Endothelial cell of umbilical vein (primary cell): ENCODE measurements around the gene SLC9A9. TPM values are rescaled to one million over a fixed set of nuclear protein-coding genes. Genes with fewer than 3 reads are reported as not detected.

Source experiments
- BruUV-seq: library from RNA; stranded (reverse); fragments of 400-500 nt; replicated peaks from 2 replicates; lab custom pipeline; 2021; lab: Mats Ljungman, UMichigan
- CTCF ChIA-PET: fragments of 300-600, 350-600 bp; sonication (Branson Sonifier 250); formaldehyde crosslinking; loops from one replicate; lab custom pipeline; 2021; ENCODE audit warnings: antibody characterized with exemption, inconsistent platforms; lab: Charles Lee
- POLR2A ChIA-PET: fragments of 300-600, 350-600 bp; sonication (Branson Sonifier 250); formaldehyde crosslinking; loops from one replicate; lab custom pipeline; 2021; ENCODE audit warnings: antibody characterized with exemption, inconsistent platforms; lab: Charles Lee
- DNase-seq: peaks from one replicate; pipeline ENCODE4 v3.0.0-alpha.2; 2011; ENCODE audit warnings: low read depth, low spot score
- FAIRE-seq: peaks from 2 replicates; lab custom pipeline; 2011; peaks lifted over from hg19 to GRCh38; lab: Jason Lieb, UNC
- H2AFZ ChIP-seq: 2 replicates; pipeline ENCODE4 v1.6.0; 2012; ENCODE audit warnings: low read depth, low read length, control low read depth, inconsistent platforms
- H3K27ac ChIP-seq: 2 replicates; pipeline ENCODE4 v1.5.1; 2011; ENCODE audit warnings: low read depth, mild to moderate bottlenecking, control low read depth, low read length, moderate library complexity; ENCODE audit not compliant: insufficient read depth
- H3K27me3 ChIP-seq, 2 experiments: 2 replicates each; pipeline versions ENCODE4 v1.6.0 to v1.6.1; 2011; ENCODE audit warnings: low read length in 2 of 2, mixed read lengths in 1 of 2; ENCODE audit not compliant: control insufficient read depth in 2 of 2, insufficient read depth in 2 of 2
- H3K36me3 ChIP-seq, 2 experiments: 2 replicates in 1 of 2; 3 replicates in 1 of 2; pipeline ENCODE4 v1.5.1; 2011; ENCODE audit warnings: low read length in 2 of 2, mild to moderate bottlenecking in 1 of 2, moderate library complexity in 1 of 2; ENCODE audit not compliant: control insufficient read depth in 2 of 2, insufficient read depth in 2 of 2; ENCODE audit errors: extremely low read depth in 1 of 2
- H3K4me1 ChIP-seq: 3 replicates; pipeline ENCODE4 v1.5.1; 2011; ENCODE audit warnings: mild to moderate bottlenecking, low read length; ENCODE audit not compliant: control insufficient read depth, insufficient read depth; ENCODE audit errors: extremely low read depth
- H3K4me2 ChIP-seq: 2 replicates; pipeline ENCODE4 v1.6.1; 2011; ENCODE audit warnings: low read length, control low read depth, mixed read lengths; ENCODE audit not compliant: insufficient read depth
- H3K4me3 ChIP-seq, 3 experiments: fragments of 200-600 bp in 1 of 3; sonication (generic), shearing (Covaris generic) in 1 of 3; replicated peaks in 1 of 3; 2 replicates each; pipeline ENCODE4 v1.5.1; 2011 to 2016; ENCODE audit warnings: control low read depth in 3 of 3, low read length in 3 of 3, mild to moderate bottlenecking in 2 of 3, inconsistent platforms in 1 of 3, low read depth in 1 of 3, moderate library complexity in 1 of 3; ENCODE audit not compliant: insufficient read depth in 1 of 3
- H3K79me2 ChIP-seq: 2 replicates; pipeline ENCODE4 v1.6.0; 2012; ENCODE audit warnings: low read length, inconsistent platforms; ENCODE audit not compliant: control insufficient read depth, insufficient read depth
- H3K9ac ChIP-seq: replicated peaks from 2 replicates; pipeline ENCODE3; 2011; ENCODE audit warnings: low read length, control low read depth; ENCODE audit not compliant: insufficient read depth; ENCODE audit errors: extremely low read depth
- H3K9me1 ChIP-seq: replicated peaks from 3 replicates; pipeline ENCODE4 v1.6.0; 2011; ENCODE audit warnings: mild to moderate bottlenecking, low read length; ENCODE audit not compliant: control insufficient read depth, insufficient read depth; ENCODE audit errors: extremely low read depth
- H3K9me3 ChIP-seq: replicated peaks from 2 replicates; pipeline ENCODE4 v1.5.1; 2012; ENCODE audit warnings: low read length, inconsistent platforms; ENCODE audit not compliant: control insufficient read depth, insufficient read depth
- H4K20me1 ChIP-seq: replicated peaks from 2 replicates; pipeline ENCODE3; 2011; ENCODE audit warnings: mild to moderate bottlenecking, low read length; ENCODE audit not compliant: control insufficient read depth, insufficient read depth; ENCODE audit errors: extremely low read depth
- EZH2 ChIP-seq: IDR thresholded peaks from 2 replicates; pipeline ENCODE4 v1.6.1; 2012; ENCODE audit warnings: borderline replicate concordance, low read depth, mild to moderate bottlenecking, moderate library complexity, low read length, inconsistent platforms; ENCODE audit not compliant: severe bottlenecking
- FOS ChIP-seq: IDR thresholded peaks from 2 replicates; pipeline ENCODE4 v1.6.1; 2011; ENCODE audit warnings: mild to moderate bottlenecking, low read length, moderate library complexity, borderline replicate concordance; ENCODE audit not compliant: insufficient read depth
- GATA2 ChIP-seq: IDR thresholded peaks from 2 replicates; pipeline ENCODE4 v1.7.0; 2011; ENCODE audit warnings: low read depth, mild to moderate bottlenecking, moderate library complexity, mixed read lengths, low read length; ENCODE audit not compliant: insufficient read length, insufficient read depth
- JUN ChIP-seq: IDR thresholded peaks from 2 replicates; pipeline ENCODE4 v1.6.1; 2011; ENCODE audit warnings: borderline replicate concordance, low read depth; ENCODE audit not compliant: insufficient read length, insufficient read depth
- MYC ChIP-seq: IDR thresholded peaks from one replicate; pipeline ENCODE4 v1.6.1; 2011; ENCODE audit warnings: mild to moderate bottlenecking, low read depth, low read length
- POLR2A ChIP-seq: IDR thresholded peaks from 2 replicates; pipeline ENCODE4 v1.6.1; 2012; ENCODE audit warnings: low read depth, mild to moderate bottlenecking, control low read depth, low read length
- dilution Hi-C: fragments of 300-500 bp; cut with MboI; formaldehyde crosslinking; loops from one replicate; pipeline ENCODE4 v1.15.0; 2019; ENCODE audit warnings: low sequenced_read_pairs; ENCODE audit not compliant: extremely low pct_ligation_motif_present
- intact Hi-C: fragments of 100-400 bp; cut with micrococcal nuclease; formaldehyde crosslinking; loops from one replicate; pipeline ENCODE4 v1.10.0; 2022
- polyA plus RNA-seq, 4 experiments: library from polyadenylated mRNA; depleted of rRNA in 3 of 4; stranded (reverse) in 3 of 4; unstranded in 1 of 4; fragments of >200 nt; gene quantifications; 2 replicates each; pipeline versions ENCODE4 v1.2.1 to v1.2.3, GENCODE V29; 2011 to 2012; ENCODE audit warnings: missing spikeins in 1 of 4
- total RNA-seq: library from RNA; stranded (reverse); gene quantifications from 2 replicates; pipeline ENCODE4 v1.2.3, GENCODE V29; 2021
- TF ChIP-seq, protein P1 (sequence below), 2 donors: IDR thresholded peaks; 1 replicate in 1 of 2; 2 replicates in 1 of 2; pipeline ENCODE4 v1.5.1; 2011; ENCODE audit warnings: low read length in 2 of 2, mild to moderate bottlenecking in 2 of 2, moderate library complexity in 2 of 2, control low read depth in 1 of 2, inconsistent platforms in 1 of 2, low read depth in 1 of 2; ENCODE audit not compliant: insufficient read depth in 1 of 2; ENCODE audit errors: extremely low read depth in 1 of 2
- TF ChIP-seq, protein P2 (sequence below): IDR thresholded peaks from 2 replicates; pipeline ENCODE4 v1.6.1; 2011; ENCODE audit not compliant: insufficient read depth, insufficient read length

The SLC9A9 gene
- total and polyA plus RNA-seq, 2 donors (not counting 3 experiments of a cell fraction or from before 2014, with no cell fraction given), result 1.5 to 1.8 TPM

DNA sequence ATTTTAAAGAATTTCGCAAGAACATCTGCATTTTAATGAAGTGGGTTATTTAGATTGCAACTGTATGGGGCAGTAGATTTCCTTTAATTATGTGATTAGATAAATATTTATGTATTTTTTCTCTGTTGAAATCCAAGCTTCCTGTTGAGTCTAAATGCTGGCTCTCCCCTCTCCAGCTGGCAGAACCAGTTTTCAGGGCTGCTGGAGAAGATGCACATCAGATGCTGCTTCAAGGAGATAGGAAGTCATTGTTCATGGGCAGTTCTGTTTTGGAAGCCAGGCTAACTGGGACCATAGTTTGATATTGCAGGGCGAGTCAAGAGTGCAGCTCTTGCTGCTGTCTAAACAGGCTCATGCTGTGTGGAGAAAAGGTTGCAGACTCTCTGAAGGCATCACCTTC is 97.4 kb downstream of the SLC9A9 start:
- ChIA-PET CTCF (interaction anchor here (0.8 kb wide), 1 partner anchor 77 kb away, joined by 4 read pairs; no protein-coding TSS in a partner anchor), POLR2A (no interaction called here)
- Histone ChIP-seq H3K9ac (no peak overlapping the region), H4K20me1 (no peaks in the 10 kb centered on the region), H3K4me1 (no peaks in the 10 kb centered on the region), H3K9me1 (no peaks in the 10 kb centered on the region), H3K79me2 (no peaks in the 10 kb centered on the region), H3K4me3 (no peak overlapping the region), H3K4me2 (no peak overlapping the region), H3K9me3 (no peaks in the 10 kb centered on the region), H3K27ac (no peak overlapping the region), H3K27me3 (peaks cover 0 to 3% of the 10 kb centered on the region in 2 experiments), H3K36me3 (no peaks in the 10 kb centered on the region), H2AFZ (no peak overlapping the region)
- FAIRE-seq (no peak), DNase-seq (no peak)
- TF ChIP-seq, protein P1, sequence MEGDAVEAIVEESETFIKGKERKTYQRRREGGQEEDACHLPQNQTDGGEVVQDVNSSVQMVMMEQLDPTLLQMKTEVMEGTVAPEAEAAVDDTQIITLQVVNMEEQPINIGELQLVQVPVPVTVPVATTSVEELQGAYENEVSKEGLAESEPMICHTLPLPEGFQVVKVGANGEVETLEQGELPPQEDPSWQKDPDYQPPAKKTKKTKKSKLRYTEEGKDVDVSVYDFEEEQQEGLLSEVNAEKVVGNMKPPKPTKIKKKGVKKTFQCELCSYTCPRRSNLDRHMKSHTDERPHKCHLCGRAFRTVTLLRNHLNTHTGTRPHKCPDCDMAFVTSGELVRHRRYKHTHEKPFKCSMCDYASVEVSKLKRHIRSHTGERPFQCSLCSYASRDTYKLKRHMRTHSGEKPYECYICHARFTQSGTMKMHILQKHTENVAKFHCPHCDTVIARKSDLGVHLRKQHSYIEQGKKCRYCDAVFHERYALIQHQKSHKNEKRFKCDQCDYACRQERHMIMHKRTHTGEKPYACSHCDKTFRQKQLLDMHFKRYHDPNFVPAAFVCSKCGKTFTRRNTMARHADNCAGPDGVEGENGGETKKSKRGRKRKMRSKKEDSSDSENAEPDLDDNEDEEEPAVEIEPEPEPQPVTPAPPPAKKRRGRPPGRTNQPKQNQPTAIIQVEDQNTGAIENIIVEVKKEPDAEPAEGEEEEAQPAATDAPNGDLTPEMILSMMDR (IDR thresholded peaks at IDR 0.05; ENCODE audit: extremely low read depth in 1 of 2, insufficient read depth in 1 of 2, low read depth in 1 of 2, low read length in 2 of 2), result no peak
- TF ChIP-seq POLR2A (no peak), MYC (no peak), JUN (no peak), GATA2 (no peak), FOS (no peak), EZH2 (no peak)
- TF ChIP-seq, protein P2, sequence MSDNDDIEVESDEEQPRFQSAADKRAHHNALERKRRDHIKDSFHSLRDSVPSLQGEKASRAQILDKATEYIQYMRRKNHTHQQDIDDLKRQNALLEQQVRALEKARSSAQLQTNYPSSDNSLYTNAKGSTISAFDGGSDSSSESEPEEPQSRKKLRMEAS, result no peak
- dilution Hi-C loops (no loop called here), intact Hi-C loops (no loop called here)
- BruUV-seq, result no TSS peak
